ENCODE data around the gene MPP4. TPM values are rescaled to one million over a fixed set of nuclear protein-coding genes. Genes with fewer than 3 reads are reported as not detected.

The MPP4 gene
- total RNA-seq, 1 donor, result 1.1 TPM

GRCh38 chr2:201653221-201653620 is 45.2 kb downstream of the MPP4 start:
- H3K9me3 ChIP-seq (ENCODE audit: low read depth, low read length), result no peaks in the 10 kb centered on the region
- TF ChIP-seq, protein P1, sequence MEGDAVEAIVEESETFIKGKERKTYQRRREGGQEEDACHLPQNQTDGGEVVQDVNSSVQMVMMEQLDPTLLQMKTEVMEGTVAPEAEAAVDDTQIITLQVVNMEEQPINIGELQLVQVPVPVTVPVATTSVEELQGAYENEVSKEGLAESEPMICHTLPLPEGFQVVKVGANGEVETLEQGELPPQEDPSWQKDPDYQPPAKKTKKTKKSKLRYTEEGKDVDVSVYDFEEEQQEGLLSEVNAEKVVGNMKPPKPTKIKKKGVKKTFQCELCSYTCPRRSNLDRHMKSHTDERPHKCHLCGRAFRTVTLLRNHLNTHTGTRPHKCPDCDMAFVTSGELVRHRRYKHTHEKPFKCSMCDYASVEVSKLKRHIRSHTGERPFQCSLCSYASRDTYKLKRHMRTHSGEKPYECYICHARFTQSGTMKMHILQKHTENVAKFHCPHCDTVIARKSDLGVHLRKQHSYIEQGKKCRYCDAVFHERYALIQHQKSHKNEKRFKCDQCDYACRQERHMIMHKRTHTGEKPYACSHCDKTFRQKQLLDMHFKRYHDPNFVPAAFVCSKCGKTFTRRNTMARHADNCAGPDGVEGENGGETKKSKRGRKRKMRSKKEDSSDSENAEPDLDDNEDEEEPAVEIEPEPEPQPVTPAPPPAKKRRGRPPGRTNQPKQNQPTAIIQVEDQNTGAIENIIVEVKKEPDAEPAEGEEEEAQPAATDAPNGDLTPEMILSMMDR (IDR thresholded peaks at IDR 0.05; ENCODE audit: extremely low read depth, low read depth, low read length), result no peak
- peak overlapping the region; percentile 94 for H3K27ac ChIP-seq (ENCODE audit: low read depth, low read length)
- no peaks in the 10 kb centered on the region for H3K27me3 ChIP-seq (ENCODE audit: insufficient read depth, low read length)
- DNase-seq (ENCODE audit: insufficient read length, low spot score, missing footprints), result no peak
- H2AFZ ChIP-seq (ENCODE audit: low read length), result no peak overlapping the region
- H4K20me1 ChIP-seq (ENCODE audit: insufficient read depth, low read length), result no peaks in the 10 kb centered on the region
- H3K79me2 ChIP-seq (ENCODE audit: insufficient read depth, low read length), result no peaks in the 10 kb centered on the region
- no peak overlapping the region for H3K4me3 ChIP-seq (ENCODE audit: insufficient read depth, low read length)
- H3K4me1 ChIP-seq (ENCODE audit: insufficient read depth, low read length), result peaks cover 33% of the 10 kb centered on the region
- no peaks in the 10 kb centered on the region for H3K36me3 ChIP-seq (ENCODE audit: insufficient read depth, low read length)
- H3K4me2 ChIP-seq (ENCODE audit: insufficient read depth, low read length), result peak overlapping the region; percentile 41

DNA sequence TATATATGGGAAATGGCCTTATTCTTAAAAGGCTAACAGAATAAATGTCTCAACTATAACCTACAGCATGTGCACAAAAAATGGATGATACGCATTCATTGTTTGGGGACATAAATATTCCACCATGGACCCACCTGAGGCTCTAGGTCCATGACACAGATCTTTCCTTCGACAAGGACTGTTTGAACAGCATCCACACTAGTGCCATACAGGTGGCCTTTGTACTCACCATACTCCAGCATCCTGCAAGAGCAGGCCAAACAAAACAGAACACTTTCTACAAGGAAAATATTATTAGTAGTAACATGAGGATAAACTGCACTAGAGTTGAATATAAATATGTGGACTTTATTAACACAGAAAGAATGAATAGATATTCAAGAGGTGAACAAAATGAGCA is 49.0 kb downstream of the MPP4 start:
- TF ChIP-seq, protein P1 (IDR thresholded peaks at IDR 0.05; ENCODE audit: extremely low read depth, low read depth, low read length), result no peak
- H3K27ac ChIP-seq (ENCODE audit: low read depth, low read length), result no peak overlapping the region
- no peaks in the 10 kb centered on the region for H3K9me3 ChIP-seq (ENCODE audit: low read depth, low read length)
- no peaks in the 10 kb centered on the region for H4K20me1 ChIP-seq (ENCODE audit: insufficient read depth, low read length)
- H3K27me3 ChIP-seq (ENCODE audit: insufficient read depth, low read length), result no peaks in the 10 kb centered on the region
- no peak for DNase-seq (ENCODE audit: insufficient read length, low spot score, missing footprints)
- H3K4me1 ChIP-seq (ENCODE audit: insufficient read depth, low read length), result peaks cover 19% of the 10 kb centered on the region
- no peak overlapping the region for H3K4me2 ChIP-seq (ENCODE audit: insufficient read depth, low read length)
- no peaks in the 10 kb centered on the region for H3K79me2 ChIP-seq (ENCODE audit: insufficient read depth, low read length)
- H3K4me3 ChIP-seq (ENCODE audit: insufficient read depth, low read length), result no peak overlapping the region
- H2AFZ ChIP-seq (ENCODE audit: low read length), result no peak overlapping the region
- H3K36me3 ChIP-seq (ENCODE audit: insufficient read depth, low read length), result no peaks in the 10 kb centered on the region

DNA sequence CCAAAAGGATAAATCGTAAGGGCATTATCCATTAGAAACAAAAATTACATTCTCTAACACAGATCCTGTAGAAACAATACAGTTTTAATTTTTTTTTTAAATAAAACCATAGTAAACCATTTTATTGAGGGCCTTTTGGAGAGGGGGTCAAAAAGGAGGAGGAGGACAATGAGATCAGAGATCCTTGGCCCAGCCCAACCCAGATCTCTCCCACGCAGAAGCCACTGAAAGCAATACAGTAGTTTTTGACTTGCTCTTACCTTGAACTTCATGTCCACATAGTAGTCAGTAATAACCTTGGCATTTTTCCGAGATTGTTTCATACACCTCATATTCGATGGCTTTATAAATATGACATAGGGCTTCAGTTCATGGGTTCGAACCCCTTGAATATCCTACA is 51.0 kb downstream of the MPP4 start:
- Histone ChIP-seq H3K4me1 (ENCODE audit: insufficient read depth, low read length) (peaks cover 15% of the 10 kb centered on the region), H3K27ac (ENCODE audit: low read depth, low read length) (no peak overlapping the region), H3K9me3 (ENCODE audit: low read depth, low read length) (no peaks in the 10 kb centered on the region), H3K27me3 (ENCODE audit: insufficient read depth, low read length) (no peaks in the 10 kb centered on the region), H3K36me3 (ENCODE audit: insufficient read depth, low read length) (no peaks in the 10 kb centered on the region), H3K4me3 (ENCODE audit: insufficient read depth, low read length) (no peak overlapping the region), H2AFZ (ENCODE audit: low read length) (no peak overlapping the region), H4K20me1 (ENCODE audit: insufficient read depth, low read length) (no peaks in the 10 kb centered on the region), H3K4me2 (ENCODE audit: insufficient read depth, low read length) (no peak overlapping the region), H3K79me2 (ENCODE audit: insufficient read depth, low read length) (peaks cover 10% of the 10 kb centered on the region)
- TF ChIP-seq, protein P1 (IDR thresholded peaks at IDR 0.05; ENCODE audit: extremely low read depth, low read depth, low read length), result no peak
- DNase-seq (ENCODE audit: insufficient read length, low spot score, missing footprints), result no peak

GRCh38 chr2:201644001-201644400 is 54.4 kb downstream of the MPP4 start:
- no peaks in the 10 kb centered on the region for H4K20me1 ChIP-seq (ENCODE audit: insufficient read depth, low read length)
- TF ChIP-seq, protein P1 (IDR thresholded peaks at IDR 0.05; ENCODE audit: extremely low read depth, low read depth, low read length), result no peak
- no peak for DNase-seq (ENCODE audit: insufficient read length, low spot score, missing footprints)
- peaks cover 18% of the 10 kb centered on the region for H3K4me1 ChIP-seq (ENCODE audit: insufficient read depth, low read length)
- H2AFZ ChIP-seq (ENCODE audit: low read length), result peak overlapping the region; percentile 69
- H3K27me3 ChIP-seq (ENCODE audit: insufficient read depth, low read length), result no peaks in the 10 kb centered on the region
- peak overlapping the region; percentile 97 for H3K4me2 ChIP-seq (ENCODE audit: insufficient read depth, low read length)
- peaks cover 32% of the 10 kb centered on the region for H3K79me2 ChIP-seq (ENCODE audit: insufficient read depth, low read length)
- no peaks in the 10 kb centered on the region for H3K9me3 ChIP-seq (ENCODE audit: low read depth, low read length)
- H3K36me3 ChIP-seq (ENCODE audit: insufficient read depth, low read length), result peaks cover 2% of the 10 kb centered on the region
- peak overlapping the region; percentile 93 for H3K27ac ChIP-seq (ENCODE audit: low read depth, low read length)
- peak overlapping the region; percentile 92 for H3K4me3 ChIP-seq (ENCODE audit: insufficient read depth, low read length)

All from osteoblast (primary cell).